SHP77 (cell line): Measurements from ENCODE around the gene CHRM2.

Experiments used
- DNase-seq, 2 experiments: peaks; one replicate each; lab custom pipeline; 2025; lab: John Stamatoyannopoulos, UW

Gene CHRM2

DNA sequence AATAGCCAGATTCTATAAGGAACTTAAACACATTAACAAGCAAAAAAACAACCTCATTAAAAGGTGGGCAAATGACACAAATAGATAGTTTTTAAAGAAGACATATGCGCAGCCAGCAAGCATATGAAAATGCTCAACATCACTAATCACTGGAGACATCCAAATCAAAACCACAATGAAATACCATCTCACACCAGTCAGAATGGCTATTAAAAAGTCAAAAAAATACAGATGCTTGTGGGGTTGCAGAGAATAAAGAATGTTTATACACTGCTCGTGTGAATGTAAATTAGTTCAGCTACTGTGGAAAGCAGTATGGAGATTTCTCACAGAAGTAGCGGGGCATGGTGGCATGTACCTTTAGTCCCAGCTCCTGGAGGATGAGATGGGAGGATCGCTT is 164.0 kb downstream of the CHRM2 start:
- no peak for DNase-seq

DNA sequence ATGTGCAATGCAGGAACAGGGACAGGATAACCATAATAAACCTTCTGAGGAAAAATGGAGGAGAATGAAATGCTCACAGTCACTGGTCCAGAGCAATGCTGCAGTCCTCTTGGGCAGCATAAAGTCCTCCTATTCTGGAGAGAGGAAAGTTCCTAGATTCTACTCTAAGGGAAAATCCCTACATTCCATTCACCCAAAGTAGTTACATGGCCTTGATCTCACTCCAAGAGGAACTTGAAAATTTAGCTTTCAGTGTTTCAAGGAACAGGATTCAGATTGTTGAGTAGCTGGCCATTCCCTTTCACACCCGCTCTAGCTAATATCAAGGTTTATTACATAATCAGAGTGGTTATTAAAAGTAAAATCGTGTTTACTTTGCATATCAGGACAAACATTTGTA is 168.3 kb downstream of the CHRM2 start:
- DNase-seq, result no peak

DNA sequence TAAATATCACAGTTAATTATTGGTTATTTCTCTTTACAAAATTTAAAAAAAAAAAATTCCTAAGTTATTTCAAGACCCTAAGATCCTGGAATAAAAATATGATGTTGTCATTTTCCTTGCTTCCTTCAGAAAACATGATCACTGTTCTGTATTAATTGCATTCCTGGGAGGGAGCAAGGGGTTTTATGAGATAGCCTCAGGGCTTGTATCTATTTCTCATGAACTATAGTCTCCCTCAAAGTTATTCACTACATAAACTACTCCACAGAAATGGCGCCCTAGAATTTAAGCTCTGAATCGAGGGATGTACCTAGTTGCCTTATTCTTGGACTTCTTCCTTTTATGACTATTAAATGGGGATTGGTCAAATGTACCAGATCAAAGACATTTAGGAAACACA is 170.3 kb downstream of the CHRM2 start:
- DNase-seq, result no peak

DNA sequence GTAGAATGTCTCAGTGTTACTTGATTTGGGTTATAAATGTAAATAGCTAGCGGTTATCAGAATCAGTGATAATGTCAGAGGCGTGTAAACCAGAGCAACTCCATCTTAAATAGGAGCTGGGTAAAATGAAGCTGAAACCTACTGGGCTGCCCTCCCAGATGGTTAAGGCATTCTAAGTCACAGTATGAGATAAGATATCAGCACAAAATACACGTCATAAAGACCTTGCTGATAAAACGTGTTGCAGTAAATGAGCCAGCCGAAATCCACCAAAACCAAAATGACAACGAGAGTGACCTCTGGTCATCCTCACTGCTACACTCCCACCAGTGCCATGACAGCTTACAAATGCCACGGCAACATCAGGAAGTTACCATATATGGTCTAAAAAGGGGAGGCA is 172.3 kb downstream of the CHRM2 start:
- no peak for DNase-seq

DNA sequence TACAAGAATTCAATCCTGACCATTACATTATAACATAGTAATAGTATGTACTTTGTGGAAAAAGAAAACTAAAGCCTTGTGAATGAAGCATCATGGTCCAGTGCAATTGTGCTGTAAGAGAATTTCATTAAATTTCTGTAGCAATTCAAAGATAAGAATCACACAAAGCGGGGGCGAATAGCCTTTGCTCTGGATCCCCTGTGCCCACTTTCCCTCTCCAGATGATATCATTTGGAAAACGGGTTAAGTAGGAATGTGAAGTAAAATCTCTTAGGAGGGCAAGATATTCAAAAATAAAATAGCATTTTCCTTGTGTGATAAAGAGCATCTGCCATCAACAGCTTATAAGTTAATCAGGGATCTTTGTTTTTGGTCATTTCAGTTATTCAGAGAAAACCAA is 177.1 kb downstream of the CHRM2 start:
- no peak for DNase-seq

DNA sequence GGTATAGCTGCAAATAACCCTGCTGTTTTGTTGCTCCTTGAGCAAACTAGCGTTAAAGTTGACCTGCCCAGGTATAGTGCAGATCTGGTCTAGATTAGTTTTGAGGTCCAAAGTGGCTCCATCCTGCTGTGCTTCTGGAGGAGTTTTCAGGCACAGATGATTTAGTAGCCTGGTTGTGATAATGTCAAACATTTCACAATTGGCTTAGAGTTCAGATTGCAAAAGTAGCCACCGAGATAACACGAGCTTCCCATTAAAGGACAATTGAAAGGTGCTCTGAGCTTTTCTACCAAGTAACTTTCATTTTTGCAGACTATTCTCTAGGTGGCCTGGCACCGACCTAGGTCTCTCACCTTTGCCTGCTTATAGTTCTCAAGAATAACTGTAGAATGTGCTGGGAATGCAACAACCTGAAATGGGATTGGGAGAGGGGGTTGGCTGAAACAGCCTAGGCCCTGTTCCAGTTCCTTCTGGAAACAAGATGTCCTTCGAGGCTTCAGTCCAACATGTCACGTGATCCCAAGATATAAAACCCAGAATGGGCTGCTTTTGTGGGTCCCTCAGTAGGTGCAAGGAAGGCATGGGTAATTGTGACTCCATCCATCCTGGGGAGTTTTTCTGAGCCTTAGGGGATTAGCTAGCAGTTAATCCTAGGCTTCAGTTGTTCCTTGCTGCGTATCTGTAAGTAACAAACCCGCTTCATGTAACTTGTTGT is 201.0 kb downstream of the CHRM2 start:
- no peak for DNase-seq
